GM19240 (cell line): ENCODE data around the gene PDGFD.

ENCODE experiments used
- DNase-seq: peaks from one replicate; pipeline ENCODE4 v3.0.0; 2011; ENCODE audit warnings: low spot score; ENCODE audit not compliant: insufficient read length

PDGFD gene

GRCh38 chr11:103959279-103959942 is 204.5 kb downstream of the PDGFD start:
- DNase-seq = peak; percentile 37

GRCh38 chr11:103958475-103959215 is 205.3 kb downstream of the PDGFD start:
- no peak for DNase-seq

- DNase-seq = no peak
These were observed 210.0 kb downstream of the PDGFD start for GRCh38 chr11:103953797-103954486.

- no peak for DNase-seq
These were observed 214.2 kb downstream of the PDGFD start for GRCh38 chr11:103949781-103950180.

- no peak for DNase-seq
These were observed 215.7 kb downstream of the PDGFD start for GRCh38 chr11:103948187-103948763.

GRCh38 chr11:103947546-103947919 is 216.4 kb downstream of the PDGFD start:
- no peak for DNase-seq

GRCh38 chr11:103946793-103947545 is 217.0 kb downstream of the PDGFD start:
- DNase-seq = no peak

GRCh38 chr11:103944251-103944940 is 219.6 kb downstream of the PDGFD start:
- no peak for DNase-seq

- DNase-seq = no peak
These were observed 221.3 kb downstream of the PDGFD start for GRCh38 chr11:103942646-103943045.

- DNase-seq = no peak
These were observed 223.4 kb downstream of the PDGFD start for GRCh38 chr11:103940551-103940950.

GRCh38 chr11:103939694-103940093 is 224.3 kb downstream of the PDGFD start:
- no peak for DNase-seq

GRCh38 chr11:103936059-103936458 is 227.9 kb downstream of the PDGFD start:
- DNase-seq = no peak

- DNase-seq = no peak
These were observed 228.7 kb downstream of the PDGFD start for GRCh38 chr11:103935219-103935618.

GRCh38 chr11:103929170-103929903 is 234.6 kb downstream of the PDGFD start:
- peak; percentile 29 for DNase-seq

- DNase-seq = no peak
These were observed 235.2 kb downstream of the PDGFD start for GRCh38 chr11:103928802-103929161.

- no peak for DNase-seq
These were observed 235.7 kb downstream of the PDGFD start for GRCh38 chr11:103928040-103928801.

GRCh38 chr11:103927535-103927934 is 236.4 kb downstream of the PDGFD start:
- no peak for DNase-seq

- no peak for DNase-seq
These were observed 237.0 kb downstream of the PDGFD start for GRCh38 chr11:103926990-103927389.
